Subcutaneous abdominal adipose tissue (tissue), 5 donors: ENCODE measurements around the gene PPP6C.
"Not testable (repeated sequence)": the region's sequence is repeated elsewhere in the genome, so short reads cannot be mapped to it uniquely, and the experiment has no call there.

Experiments
- H3K27ac ChIP-seq: one replicate; pipeline ENCODE4 v1.7.0; 2013; ENCODE audit warnings: low read depth, mild to moderate bottlenecking, inconsistent platforms, low read length, moderate library complexity
- H3K27me3 ChIP-seq, 5 donors: one replicate each; pipeline ENCODE4 v1.7.0; 2013; ENCODE audit warnings: low read length in 5 of 5, inconsistent platforms in 1 of 5; ENCODE audit not compliant: control insufficient read depth in 5 of 5, insufficient read depth in 4 of 5
- H3K36me3 ChIP-seq, 5 donors: one replicate each; pipeline ENCODE4 v1.7.0; 2013; ENCODE audit warnings: low read length in 5 of 5; ENCODE audit not compliant: control insufficient read depth in 5 of 5, insufficient read depth in 5 of 5
- H3K4me1 ChIP-seq, 5 donors: one replicate each; pipeline ENCODE4 v1.7.0; 2013; ENCODE audit warnings: low read length in 5 of 5, mild to moderate bottlenecking in 3 of 5, moderate library complexity in 1 of 5; ENCODE audit not compliant: control insufficient read depth in 5 of 5, insufficient read depth in 5 of 5
- H3K4me3 ChIP-seq, 5 donors: one replicate each; pipeline ENCODE4 v1.7.0; 2013; ENCODE audit warnings: low read length in 5 of 5, low read depth in 1 of 5
- H3K9ac ChIP-seq, 5 donors: one replicate each; pipeline ENCODE4 v1.7.0; 2013; ENCODE audit warnings: low read length in 5 of 5, mild to moderate bottlenecking in 4 of 5, moderate library complexity in 3 of 5
- H3K9me3 ChIP-seq, 5 donors: one replicate each; pipeline ENCODE4 v1.7.0; 2013; ENCODE audit warnings: low read length in 5 of 5; ENCODE audit not compliant: control insufficient read depth in 5 of 5
- donor health status: healthy.
- donor health status: healthy.
- donor health status: healthy.
- donor health status: healthy.
- donor health status: healthy.

The PPP6C gene

DNA sequence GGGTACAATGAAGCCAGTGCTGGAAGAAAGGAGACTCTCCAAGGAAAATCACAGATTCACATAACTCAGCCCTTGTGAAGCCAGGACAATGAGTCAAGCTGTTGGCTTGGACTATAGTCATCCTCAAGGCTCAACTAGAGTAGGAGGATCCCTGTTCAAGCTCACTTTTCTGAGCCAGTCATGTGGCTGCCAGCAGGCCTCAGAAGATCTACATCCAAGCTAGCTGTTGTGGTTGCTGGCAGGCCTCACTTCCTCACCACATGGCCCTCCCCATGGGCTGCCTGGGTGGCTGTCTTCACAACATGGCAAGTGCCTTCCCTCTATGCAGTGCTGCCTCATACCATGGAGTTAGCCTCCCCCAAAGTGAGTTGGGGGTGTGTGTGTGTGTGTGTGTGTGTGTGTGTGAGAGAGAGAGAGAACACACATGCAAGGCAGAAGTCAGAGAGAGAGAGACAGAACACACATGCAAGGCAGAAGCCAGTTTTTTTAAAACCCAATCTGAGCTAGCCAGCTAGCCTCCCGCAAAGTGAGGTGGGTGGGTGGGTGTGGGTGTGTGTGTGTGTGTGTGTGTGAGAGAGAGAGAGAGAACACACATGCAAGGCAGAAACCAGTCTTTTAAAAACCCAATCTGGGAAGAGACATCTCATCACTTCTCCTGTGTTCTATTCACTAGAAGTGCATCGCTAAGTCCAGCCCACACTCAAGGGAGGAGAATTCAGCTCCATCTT, 63.4 kb downstream of the PPP6C start:
- no peak overlapping the region for H3K9ac ChIP-seq
- H3K27ac ChIP-seq = peak overlapping the region; percentile 39
- no peaks in the 10 kb centered on the region for H3K27me3 ChIP-seq
- peaks cover 0 to 15% (median 7%) of the 10 kb centered on the region in 5 donors for H3K4me1 ChIP-seq
- no peaks in the 10 kb centered on the region for H3K9me3 ChIP-seq
- H3K4me3 ChIP-seq = no peak overlapping the region
- no peaks in the 10 kb centered on the region for H3K36me3 ChIP-seq

DNA sequence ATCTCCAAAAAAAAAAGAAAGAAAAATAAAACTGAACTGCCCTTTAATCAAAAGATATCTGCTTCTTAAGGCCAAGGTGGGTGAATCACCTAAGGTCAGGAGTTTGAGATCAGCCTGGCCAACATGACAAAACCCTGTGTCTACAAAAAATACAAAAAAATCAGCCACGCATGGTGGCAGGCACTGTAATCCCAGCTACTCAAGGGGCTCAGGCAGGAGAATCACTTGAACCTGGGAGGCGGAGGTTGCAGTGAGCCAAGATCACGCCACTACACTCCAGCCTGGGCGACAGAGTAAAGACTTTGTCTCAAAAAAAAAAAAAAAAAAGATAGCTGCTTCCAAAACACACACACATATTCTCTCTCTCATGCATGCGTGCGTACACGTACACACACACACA, 64.1 kb downstream of the PPP6C start:
- Histone ChIP-seq H3K27me3 (no peaks in the 10 kb centered on the region), H3K9ac (no peak overlapping the region), H3K4me3 (no peak overlapping the region), H3K9me3 (no peaks in the 10 kb centered on the region), H3K27ac (peak overlapping the region; percentile 37), H3K36me3 (no peaks in the 10 kb centered on the region), H3K4me1 (peaks cover 0 to 15% (median 7%) of the 10 kb centered on the region in 5 donors)

DNA sequence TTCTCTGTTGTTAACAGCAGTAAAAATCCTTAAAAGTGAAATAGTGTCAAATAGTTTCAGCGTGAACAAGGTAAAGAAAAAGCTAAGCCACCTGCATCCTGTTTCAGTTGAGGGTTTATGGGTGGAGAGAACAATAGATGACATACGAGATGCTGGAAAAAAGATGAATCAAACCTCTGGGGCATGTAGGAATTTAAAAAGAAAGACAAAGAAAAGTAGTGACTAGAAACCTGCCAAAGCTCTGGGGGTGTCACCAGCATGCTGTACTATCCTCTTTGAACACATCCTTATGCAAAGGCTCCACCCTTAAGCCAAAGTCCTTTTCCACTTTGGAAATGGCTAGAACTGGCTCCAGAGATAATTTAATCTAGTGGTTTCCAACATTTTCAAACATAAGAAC, 68.5 kb downstream of the PPP6C start:
- H3K9ac ChIP-seq = no peak overlapping the region
- no peaks in the 10 kb centered on the region for H3K27me3 ChIP-seq
- no peaks in the 10 kb centered on the region for H3K36me3 ChIP-seq
- H3K9me3 ChIP-seq = no peaks in the 10 kb centered on the region
- no peak overlapping the region for H3K4me3 ChIP-seq
- H3K27ac ChIP-seq = no peak overlapping the region
- H3K4me1 ChIP-seq = peaks cover 0 to 9% (median 7%) of the 10 kb centered on the region in 5 donors

DNA sequence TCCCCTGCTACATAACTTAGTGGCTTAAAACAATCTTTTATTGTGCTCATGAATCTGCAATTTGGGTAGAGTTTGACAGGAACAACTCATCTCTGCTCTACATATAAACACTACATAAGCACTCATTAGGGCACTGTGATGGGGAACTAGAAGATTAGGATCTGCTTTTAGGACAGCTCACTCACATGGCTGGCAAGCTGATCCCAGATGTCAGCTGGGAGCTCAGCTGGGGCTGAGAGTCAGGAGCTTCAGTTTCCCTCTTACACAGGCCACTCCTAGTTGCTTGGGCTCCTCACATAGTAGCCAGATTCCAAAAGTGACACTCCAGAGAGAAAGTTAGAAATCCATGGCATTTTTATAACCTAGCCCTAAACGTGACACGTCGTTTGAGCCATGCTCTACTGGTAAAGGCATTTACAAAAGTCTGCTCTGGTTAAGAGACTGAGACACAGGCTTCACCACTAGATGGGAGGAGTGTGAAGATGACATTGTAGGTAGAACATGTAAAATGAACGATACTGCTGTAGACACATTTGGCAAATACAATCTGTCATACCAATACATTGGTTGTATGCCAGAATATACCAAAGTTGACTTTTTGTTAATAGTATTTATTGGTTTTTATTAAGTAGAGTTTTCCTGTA, 69.8 kb downstream of the PPP6C start:
- peaks cover 0 to 4% (median 0%) of the 10 kb centered on the region in 5 donors for H3K4me1 ChIP-seq
- peak overlapping the region in 1 of 5 donors; percentile 15 for H3K9ac ChIP-seq
- H3K27ac ChIP-seq = no peak overlapping the region
- no peaks in the 10 kb centered on the region for H3K9me3 ChIP-seq
- no peaks in the 10 kb centered on the region for H3K36me3 ChIP-seq
- no peak overlapping the region for H3K4me3 ChIP-seq
- H3K27me3 ChIP-seq = no peaks in the 10 kb centered on the region

DNA sequence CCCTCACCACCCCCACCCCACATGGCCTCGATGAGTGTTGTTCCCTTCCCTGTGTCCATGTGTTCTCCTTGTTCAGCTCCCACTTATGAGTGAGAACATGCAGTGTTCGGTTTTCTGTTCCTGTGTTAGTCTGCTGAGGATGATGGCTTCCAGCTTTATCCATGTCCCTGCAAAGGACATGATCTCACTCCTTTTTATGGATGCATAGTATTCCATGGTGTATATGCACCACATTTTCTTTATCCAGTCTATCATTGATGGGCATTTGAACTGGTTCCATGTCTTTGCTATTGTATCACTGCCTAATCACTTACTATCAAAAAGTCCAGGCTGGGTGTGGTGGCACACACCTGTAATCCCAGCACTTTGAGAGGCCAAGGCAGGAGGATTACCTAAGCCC, 70.9 kb downstream of the PPP6C start:
- H3K4me1 ChIP-seq, H3K9ac ChIP-seq, H3K9me3 ChIP-seq, H3K36me3 ChIP-seq, H3K27ac ChIP-seq, H3K4me3 ChIP-seq, H3K27me3 ChIP-seq: not testable (repeated sequence)

DNA sequence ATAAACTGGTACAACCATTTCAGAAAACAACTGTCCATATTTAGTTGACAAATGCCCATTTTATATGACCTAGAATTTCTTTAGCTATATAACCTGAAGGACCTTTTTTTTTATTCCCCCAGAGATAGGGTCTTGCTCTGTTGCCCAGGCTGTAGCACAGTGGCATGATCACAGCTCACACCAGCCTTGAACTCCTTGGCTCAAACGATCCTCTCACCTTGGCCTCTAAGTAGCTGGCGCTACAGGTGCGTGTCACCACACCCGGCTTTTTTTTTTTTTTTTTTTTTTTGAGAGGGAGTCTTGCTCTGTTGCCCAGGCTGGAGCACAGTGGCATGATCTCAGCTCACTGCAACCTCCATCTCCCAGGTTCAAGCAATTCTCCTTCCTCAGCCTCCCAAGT, 75.1 kb downstream of the PPP6C start:
- not testable (repeated sequence) for H3K4me3 ChIP-seq, H3K27ac ChIP-seq, H3K9me3 ChIP-seq, H3K9ac ChIP-seq, H3K27me3 ChIP-seq, H3K36me3 ChIP-seq, H3K4me1 ChIP-seq

DNA sequence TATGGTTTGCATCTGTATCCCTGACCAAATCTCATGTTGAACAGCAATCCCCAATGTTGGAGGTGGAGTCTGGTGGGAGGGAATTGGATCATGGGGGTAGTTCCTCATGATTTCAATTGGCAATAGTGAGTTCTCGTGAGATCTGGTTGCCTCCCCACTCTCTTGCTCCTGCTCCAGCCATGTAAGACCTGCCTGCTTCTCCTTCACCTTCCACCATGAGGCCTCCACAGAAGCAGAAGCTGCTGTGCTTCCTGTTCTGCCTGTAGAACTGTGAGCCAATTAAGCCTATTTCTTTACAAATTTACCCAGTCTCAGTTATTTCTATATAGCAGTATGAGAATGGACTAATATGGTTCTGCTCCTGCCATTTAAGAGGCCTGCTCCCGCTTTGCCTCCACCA, 79.1 kb downstream of the PPP6C start:
- no peaks in the 10 kb centered on the region for H3K27me3 ChIP-seq

DNA sequence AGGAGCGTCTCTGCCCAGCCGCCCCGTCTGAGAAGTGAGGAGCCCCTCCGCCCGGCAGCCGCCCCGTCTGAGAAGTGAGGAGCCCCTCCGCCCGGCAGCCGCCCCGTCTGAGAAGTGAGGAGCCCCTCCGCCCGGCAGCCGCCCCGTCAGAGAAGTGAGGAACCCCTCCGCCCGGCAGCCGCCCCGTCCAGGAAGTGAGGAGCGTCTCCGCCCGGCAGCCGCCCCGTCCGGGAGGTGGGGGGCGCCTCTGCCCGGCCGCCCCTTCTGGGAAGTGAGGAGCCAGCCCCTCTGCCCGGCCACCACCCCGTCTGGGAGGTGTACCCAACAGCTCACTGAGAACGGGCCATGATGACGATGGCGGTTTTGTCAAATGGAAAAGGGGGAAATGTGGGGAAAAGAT, 81.1 kb downstream of the PPP6C start:
- not testable (repeated sequence) for H3K9me3 ChIP-seq, H3K36me3 ChIP-seq, H3K4me3 ChIP-seq, H3K9ac ChIP-seq, H3K27me3 ChIP-seq, H3K4me1 ChIP-seq, H3K27ac ChIP-seq

More for the DNA sequence above, 79.1 kb downstream of the PPP6C start:
- H3K9ac ChIP-seq = no peak overlapping the region
- no peak overlapping the region for H3K4me3 ChIP-seq
- H3K4me1 ChIP-seq = no peaks in the 10 kb centered on the region
- no peak overlapping the region for H3K27ac ChIP-seq
- H3K9me3 ChIP-seq = peaks cover 0 to 3% (median 0%) of the 10 kb centered on the region in 5 donors
- no peaks in the 10 kb centered on the region for H3K36me3 ChIP-seq

DNA sequence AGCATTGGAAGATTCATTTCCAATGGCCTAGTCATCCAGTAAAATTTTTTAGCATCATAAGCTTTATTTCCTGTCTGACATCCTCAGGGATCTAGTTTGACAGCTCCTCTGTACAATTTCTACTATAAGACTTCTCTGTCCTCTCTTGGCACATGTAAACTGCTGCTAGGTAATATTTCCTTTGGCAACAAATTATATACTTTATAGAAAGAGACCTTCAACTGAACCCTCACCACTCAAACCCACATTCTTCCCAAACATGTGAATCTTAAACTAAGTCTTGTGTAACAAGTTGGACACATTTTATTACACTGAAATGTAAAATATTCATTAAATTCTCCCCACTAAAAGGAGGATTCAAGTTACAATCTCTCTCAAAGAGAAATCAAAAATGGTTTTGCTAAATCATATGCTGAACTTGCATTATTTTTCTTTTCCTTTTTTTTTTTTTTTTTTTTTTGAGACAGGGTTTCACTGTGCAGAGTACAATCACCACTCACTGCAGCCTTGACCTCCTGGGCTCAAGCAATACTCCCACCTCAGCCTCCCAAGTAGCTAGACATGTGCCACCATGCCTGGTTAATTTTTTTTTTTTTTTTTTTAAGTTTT, 83.2 kb downstream of the PPP6C start:
- H3K9ac ChIP-seq = no peak overlapping the region
- no peaks in the 10 kb centered on the region for H3K9me3 ChIP-seq
- no peaks in the 10 kb centered on the region for H3K27me3 ChIP-seq
- H3K36me3 ChIP-seq = no peaks in the 10 kb centered on the region
- no peaks in the 10 kb centered on the region for H3K4me1 ChIP-seq
- H3K27ac ChIP-seq = no peak overlapping the region
- no peak overlapping the region for H3K4me3 ChIP-seq

DNA sequence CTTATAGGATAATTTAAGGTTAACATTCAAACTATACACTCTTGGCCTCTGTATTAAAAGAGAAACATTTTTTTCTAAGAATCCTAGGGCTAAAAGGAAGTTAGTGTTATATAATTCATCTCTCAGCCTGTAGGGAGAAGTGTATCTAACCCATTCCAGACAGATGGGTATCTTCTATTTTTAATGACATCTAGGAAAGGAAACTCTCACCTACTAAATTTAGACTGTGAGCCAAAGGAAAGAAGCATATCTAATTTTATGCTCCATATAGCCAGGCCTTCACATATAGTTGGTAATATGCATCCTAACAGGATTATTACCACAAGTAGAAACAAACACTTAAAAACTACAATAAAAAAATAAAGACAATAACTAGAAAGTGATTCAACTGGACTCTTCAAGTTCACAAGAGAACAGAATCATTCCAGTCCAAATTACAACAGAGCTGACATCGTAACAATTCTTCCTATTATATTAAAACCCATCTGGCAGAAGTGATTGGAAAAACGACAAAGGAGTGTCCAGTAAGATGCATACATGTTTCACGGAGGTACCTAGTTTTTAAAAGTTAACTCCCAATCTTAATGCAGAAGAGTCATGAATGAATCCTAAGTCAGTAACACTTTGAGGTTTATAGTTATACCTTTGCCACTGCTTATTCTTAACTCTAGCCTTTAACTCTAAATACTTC, 85.7 kb downstream of the PPP6C start:
- Histone ChIP-seq H3K27me3 (no peaks in the 10 kb centered on the region), H3K9me3 (no peaks in the 10 kb centered on the region), H3K4me3 (no peak overlapping the region), H3K27ac (no peak overlapping the region), H3K4me1 (no peaks in the 10 kb centered on the region), H3K9ac (peak overlapping the region in 1 of 5 donors; percentile 51), H3K36me3 (no peaks in the 10 kb centered on the region)
